GM19467 (cell line): Measurements from ENCODE around the gene DCST1.

Experiments
- ATAC-seq: cut with Tn5 transposase; IDR thresholded peaks from one replicate; pipeline ENCODE4 v1.9.1; 2021; ENCODE audit warnings: mild to moderate bottlenecking, moderate library complexity; ENCODE audit not compliant: unreplicated experiment

DCST1 gene

DNA sequence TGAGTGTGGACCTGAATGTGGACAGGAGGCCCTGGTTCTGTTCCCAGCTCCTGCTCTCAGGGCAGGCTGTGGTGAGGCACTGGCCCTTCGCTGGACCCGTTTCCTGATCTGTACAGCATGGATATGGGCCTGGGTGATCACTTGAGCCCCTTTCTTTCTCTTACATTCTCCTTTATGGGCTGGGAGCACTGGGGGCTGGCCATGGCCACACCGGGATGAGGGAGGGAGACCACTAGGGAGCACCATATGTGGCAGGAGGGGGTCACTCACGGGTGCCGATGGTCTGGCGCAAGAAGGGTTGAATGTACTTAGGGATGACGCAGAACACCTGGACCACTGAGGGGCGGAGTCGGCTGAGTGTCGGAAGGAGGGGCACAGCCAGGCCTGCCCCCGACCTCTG, 2.7 kb upstream of the DCST1 start:
- no peak for ATAC-seq

DNA sequence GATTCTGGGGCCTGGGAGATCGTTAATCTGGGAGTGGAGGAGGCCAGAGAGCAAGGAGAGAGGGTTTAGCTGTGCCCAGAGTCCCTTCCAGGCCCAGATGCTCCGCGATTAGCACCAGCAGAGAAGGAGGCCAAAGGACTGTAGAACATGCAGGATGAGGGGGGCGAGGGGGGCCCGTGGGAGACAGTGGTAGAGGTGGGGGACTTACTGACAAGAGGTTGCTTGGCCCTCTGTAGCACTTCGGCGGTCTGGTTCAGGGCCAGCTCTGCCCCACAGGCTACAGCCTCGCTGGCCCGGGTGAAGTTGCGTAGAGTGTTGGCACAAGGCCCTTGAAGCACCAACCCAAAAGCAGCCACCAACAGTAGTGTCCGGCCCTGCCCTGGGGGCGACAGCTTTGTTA, 738 bp upstream of the DCST1 start:
- ATAC-seq: no peak

DNA sequence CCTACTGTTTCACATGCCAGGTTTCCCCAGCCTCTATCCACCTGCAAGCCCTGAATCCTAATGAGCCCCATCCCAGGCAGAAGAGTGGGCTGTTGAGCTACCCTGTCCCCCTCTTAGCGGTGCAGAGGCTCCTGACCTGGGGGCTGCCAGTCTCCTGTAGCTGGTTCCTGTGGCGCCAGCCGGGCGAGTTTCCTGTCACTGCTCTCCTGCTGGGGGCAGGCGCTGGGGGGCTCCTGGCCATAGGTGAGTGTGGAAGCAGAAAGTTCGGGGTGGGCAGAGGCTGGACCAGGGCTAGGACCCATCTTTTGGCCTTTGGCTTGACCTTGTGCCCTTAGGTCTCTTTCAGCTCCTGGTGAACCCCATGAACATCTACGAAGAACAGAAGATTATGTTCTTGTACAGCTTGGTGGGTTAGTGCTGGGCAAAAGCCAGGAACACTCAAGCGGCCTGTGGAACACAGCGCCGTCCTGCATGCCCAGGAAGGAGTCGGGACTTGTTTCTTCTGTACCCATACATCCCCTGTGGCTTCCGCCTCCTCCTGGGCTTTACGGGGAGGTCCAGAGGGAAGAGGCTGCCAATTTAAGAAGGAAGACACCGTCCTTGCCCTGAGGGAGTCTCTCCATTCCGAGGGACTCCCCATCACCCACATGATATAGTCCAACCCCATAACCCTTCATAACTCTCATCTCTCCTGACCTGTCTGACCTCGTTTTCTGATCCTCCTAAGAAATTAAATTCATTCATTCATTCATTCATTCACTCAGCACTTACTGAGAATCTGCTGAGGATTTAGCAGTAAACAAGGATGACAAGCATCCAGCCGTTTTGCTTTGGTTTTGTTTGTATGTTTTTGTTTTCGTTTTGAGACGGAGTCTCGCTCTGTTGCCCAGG, 939 bp downstream of the DCST1 start:
- no peak for ATAC-seq

DNA sequence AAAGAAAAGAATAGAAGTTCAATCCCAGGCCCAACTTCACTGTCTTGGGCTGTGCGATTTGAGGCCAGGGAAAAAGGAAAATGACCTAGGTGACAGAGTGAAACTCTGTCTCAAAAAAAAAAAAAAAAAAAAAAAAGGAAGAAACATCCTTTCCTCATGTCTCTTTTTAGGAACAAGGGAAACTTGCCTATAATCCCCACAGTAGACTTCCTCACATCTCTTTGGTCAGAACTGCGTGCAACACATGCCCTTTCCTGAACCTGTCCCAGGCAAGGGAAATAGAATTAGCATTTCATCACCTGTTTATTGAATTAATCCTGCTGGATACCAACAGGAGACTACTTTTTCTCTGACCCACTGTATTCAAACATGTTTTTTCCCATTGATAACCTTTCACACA, 2.3 kb downstream of the DCST1 start:
- no peak for ATAC-seq

DNA sequence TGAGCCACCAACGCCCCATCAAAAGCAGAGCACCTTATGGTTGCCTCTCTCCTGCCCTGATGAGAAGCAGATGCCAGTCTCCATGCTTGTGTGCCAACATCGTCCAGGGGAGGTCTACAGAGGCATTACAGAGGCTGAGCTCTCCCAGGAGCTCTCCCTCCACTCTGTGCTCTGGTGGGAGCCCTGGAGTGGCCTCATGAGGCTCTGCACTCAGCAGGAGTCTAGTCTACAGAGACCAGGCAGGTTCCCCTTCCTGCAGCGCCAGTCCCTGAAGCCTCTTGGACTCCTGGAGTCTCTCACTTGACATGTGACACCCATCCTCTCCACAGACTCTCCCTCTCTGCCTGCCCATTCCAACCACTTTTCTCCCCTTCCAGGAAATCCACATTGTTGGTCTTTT, 3.4 kb downstream of the DCST1 start:
- no peak for ATAC-seq

DNA sequence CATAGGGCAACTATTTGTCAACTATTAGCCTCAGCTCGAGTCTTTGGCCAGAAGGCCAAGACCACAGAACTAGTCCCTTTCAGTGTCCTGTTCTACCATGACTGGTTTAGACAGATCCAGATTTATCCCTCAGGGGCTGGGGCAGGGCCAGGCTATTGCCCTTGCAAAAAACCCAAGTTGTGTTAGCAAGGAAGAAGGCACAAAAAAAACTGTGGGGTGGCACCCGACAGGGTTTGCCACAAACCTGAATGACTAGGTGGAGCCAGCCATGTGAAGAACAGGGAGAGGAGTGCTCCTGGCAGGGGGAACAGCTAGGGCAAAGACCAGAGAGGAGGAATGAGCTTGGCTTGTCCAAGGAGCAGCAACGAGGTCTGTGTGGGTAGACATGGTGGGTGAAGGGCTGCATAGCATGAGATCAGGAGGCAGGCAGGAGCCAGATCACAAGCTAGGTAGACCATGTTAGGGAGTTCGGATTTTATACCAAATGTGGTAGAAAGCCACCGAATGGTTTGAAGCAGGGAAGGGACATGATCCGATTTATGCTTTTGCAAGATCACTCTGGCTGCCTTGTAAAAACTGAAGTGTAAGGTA, 4.3 kb downstream of the DCST1 start:
- no peak for ATAC-seq

DNA sequence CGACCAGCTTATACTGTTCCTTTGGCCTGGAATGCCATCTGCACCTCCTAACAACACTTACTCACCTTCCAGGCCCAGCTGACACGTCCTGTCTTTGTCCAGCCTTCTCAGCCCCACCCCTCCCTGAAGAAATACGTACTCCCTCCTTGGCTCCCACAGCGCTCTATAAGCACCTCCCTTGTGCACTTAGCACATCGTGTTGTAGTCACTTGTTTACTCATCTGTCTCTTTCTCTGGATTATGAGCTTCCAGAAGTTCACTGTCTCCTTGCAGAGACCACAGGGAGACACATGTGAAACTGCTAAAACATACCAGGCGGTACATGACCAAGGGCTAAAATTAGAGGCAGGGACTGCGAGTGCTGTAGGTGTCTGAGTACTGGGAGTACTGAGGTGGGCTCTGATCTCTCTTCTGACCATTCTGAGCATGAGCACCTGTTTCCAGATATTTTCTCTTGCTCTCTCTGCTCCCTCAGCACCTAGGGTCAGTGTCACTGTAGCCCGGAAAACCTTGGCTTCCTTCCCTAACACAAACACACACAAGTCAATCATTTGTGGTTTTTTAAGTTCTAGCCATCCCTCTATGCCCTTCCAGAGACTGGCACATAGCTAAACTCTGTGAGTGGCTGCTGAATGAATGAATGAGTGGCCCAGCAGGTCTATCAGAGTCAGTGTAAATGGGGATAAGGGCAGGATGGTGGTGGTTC, 5.1 kb downstream of the DCST1 start:
- ATAC-seq: no peak

DNA sequence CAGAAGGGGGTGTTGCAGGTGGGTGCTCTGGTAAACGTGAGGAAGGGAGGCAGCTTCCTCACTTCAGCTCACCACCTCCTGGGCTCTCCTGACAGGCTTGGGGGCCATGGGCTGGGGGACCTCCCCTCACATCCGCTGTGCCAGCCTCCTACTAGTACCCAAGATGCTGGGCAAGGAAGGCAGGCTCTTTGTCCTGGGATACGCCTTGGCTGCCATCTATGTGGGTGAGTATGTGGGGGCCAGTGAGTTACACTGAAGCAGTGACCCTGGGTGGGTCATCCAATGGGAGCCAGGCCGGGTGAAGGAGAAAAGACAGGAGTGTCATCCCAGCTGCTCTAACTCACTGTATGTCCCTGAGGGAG, 5.7 kb downstream of the DCST1 start:
- no peak for ATAC-seq

DNA sequence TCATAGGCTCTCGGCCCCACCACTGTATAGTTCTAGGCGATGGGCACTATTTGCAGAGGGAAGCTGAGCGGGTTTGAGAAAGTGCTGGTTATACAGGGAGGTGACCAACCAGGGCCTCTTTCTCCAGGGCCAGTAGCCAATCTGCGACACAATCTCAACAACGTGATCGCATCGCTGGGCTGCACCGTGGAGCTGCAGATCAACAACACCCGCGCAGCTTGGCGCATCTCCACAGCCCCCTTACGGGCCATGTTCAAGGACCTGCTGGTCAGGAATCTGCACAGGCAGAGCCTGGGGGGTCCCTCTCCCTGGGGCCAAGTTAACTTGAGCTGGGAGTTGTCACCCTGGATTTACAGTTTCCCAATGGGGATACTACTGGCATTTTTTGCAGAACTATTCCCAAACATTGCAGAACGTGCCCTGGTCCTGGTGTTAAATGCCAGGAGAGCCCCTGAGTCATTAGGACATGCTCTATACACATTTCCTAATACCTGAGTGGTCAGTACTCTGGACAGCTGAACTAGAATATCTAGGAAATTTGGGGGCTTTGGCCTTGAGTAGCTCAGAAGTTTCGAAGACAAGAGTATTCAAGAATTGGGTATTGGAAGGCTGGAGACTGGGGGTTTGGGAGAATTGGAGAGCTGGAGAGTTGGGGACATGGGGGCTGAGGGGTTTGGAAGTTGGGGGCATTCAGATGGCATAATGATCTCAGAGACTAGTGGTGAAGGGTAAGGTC, 6.9 kb downstream of the DCST1 start:
- ATAC-seq: no peak

DNA sequence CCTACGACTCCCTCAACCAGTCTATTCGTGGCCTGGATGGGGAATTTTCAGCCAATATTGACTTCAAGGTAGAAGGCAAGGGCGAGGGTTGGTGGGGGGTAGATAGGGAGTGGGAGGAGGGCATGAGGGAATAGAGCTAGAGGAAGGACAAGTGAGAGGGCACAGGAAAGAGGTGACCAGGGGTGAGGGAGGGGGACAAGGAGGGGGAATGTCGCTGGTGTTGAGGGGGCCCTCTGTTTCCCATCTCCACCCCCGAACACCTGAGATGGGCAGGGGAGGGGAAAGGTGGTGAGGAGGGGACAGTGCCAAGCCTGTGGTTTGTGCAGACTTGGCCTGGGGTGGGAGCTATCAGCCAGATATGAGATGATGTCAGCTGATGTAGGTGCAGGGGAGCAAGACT, 9.2 kb downstream of the DCST1 start:
- no peak for ATAC-seq

DNA sequence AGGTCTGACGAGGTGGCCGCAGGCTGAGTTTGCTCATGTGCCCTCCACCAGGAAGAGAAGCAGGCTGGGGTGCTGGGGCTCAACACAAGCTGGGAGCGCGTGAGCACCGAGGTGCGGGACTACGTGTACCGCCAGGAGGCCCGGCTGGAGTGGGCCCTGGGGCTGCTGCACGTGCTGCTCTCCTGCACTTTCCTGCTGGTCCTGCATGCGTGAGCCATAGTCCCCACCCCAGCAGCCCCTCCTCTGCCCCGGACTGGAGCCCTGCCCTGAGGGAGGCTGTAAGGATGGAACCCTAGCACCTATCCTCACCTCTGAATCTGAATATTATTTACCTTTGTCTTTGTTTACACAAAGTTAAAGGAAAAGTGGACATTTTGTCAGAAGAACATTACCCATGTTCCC, 9.7 kb downstream of the DCST1 start:
- no peak for ATAC-seq

DNA sequence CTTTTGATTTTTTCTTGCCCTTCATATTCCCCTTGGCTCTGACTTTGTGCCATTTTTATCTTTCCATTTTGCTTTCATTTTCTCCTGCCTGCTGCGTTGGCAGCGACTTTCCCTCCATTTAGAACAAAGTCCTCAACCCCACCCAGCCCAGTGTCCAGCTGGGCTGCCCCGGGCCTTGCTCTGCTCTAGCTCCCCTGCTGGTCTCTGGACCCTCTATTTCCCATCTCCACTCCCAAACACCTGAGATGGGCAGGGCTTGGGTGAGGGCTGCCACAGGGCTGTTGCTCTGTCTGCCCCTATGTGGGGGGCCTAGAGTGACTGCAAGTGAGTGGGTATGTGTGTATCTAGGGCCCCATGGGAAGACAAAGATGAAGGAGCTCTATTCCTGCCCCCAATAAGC, 10.2 kb downstream of the DCST1 start:
- ATAC-seq: no peak

DNA sequence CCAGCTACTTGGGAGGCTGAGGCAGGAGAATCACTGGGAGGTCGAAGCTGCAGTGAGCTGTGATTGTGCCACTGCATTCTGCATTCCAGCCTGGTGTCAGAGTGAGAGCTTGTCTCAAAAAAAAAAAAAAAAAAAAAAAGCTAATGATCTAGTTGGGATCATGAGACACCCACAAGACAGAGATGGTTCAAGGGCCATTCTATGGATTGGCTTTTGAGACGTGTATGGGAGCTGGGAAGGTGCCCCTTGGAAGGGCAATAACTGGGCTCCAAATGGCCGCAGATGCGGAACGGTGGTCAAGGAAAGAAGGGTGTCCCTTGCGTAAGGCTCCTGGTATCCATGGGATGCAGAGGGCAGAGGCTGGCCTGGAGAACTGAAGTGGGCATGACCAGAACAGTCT, 10.7 kb downstream of the DCST1 start:
- ATAC-seq: no peak

DNA sequence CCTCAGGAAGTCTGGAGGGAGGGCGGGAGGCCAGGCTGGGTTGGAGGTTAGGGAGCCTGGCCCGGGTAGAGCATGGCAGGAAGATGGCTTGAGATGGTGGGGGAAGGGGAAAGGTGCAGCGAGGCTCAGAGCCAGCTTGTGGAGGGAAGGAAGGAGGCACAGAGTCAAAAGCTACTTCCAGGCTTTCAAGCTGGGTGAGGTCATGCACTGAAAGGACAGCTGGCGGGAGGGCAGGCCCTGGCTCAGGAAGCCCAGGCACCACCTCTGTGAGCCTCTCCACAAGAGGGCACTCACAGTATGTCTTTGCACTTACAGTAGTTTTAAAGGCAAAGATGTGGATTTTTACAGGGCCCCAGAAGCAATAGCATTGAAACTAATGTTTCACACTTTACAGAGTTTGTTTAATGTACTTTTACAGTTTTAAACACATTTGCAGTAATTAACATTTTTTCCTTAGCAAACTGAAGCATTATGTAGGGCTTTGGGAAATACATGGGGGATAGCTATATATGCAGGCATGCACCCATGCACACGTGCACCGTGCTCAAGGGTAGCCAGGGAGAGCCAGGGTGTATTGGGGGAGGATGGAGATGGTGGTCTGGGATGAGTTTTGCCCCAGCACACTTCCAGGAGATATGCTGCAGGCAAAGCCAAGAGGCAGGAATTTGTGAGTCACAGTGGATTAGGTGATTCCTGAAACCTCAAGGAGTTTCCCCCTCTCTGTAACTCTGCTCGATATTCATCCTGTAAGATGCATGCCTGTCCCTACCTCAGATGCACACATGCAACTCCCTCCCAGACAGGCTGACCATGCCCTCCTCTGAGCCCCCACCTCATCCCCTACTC, 11.4 kb downstream of the DCST1 start:
- no peak for ATAC-seq

DNA sequence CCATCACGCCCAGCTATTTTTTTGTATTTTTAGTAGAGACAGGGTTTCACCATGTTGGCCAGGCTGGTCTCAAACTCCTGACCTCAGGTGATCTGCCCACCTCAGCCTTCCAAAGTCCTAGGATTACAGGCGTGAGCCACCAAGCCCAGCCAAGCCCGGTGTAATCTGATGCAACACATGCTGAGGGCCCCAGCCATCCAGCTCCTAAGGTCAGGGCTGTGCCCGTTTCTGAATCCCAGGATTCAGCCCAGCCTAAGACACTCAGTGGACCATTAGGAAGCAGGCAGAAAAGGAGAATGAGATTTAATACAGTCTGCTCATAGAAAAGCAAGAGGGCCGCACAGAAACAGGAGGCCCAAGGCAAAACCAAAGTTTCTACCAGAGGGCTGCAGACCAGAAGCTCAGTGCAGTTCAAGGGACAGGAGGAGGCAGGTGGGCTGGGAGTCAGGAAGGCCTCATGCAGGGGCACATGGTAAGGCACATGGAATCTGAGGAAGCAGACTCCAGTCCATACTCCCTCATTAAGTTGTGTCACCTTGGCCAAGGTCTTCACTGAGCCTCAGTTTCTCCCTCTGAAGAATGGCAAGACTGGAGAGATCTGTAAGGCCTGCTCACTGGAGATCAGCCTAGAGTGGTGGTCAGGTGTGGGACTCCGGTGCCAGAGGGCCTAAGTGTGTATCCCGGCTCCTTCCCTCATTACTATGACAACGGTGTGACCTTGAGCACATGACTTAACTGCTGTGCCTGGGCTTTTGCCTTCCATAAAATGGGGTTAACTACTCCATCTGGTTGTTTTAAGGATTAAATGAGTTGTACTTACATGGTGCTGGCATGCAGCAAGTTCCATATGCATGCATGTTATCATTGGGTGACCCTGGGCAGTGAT, 15.1 kb downstream of the DCST1 start:
- ATAC-seq: no peak

DNA sequence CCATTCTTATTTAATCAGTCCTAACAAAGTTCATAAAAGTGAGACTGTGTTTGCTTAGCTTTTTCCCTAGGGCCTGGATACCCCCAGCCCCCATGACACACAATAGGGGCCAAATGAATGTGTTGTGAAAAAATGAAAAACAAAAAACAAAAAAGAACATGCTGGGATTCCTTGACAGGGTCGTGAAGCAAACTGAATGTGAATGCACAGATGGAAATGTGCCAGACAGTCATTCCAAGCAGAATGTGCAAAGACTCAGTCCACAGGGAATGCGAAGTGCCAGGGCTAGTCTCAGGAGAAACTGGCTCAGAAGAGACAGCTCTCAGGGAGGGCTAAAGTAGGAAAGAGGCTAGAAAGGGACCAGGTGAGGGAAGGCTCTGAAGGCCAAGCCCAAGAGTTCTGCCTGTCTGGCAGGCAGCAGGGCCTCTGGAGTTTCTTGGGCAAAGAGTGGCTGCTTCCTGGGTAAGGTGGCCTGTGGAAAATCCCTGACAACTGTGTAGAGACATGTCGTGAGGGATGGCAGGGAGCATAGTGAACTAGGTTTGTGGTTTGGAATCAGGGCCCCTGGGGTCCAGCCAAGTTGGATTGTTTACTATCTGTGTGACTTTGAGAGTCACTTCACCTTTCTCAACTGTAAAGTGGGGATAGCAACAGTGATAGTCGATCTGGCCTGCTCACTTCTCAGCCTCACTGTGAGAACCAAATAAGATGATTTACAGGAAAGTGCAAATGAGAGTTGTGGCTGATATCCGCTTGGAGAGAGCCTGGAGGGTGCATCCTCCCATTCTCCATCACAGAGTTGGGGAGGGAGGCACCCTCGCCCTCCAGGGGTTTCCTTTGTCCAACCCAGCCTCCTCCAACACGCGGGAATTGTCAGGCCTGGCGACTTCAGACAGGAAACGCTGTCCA, 16.3 kb downstream of the DCST1 start:
- ATAC-seq: no peak

DNA sequence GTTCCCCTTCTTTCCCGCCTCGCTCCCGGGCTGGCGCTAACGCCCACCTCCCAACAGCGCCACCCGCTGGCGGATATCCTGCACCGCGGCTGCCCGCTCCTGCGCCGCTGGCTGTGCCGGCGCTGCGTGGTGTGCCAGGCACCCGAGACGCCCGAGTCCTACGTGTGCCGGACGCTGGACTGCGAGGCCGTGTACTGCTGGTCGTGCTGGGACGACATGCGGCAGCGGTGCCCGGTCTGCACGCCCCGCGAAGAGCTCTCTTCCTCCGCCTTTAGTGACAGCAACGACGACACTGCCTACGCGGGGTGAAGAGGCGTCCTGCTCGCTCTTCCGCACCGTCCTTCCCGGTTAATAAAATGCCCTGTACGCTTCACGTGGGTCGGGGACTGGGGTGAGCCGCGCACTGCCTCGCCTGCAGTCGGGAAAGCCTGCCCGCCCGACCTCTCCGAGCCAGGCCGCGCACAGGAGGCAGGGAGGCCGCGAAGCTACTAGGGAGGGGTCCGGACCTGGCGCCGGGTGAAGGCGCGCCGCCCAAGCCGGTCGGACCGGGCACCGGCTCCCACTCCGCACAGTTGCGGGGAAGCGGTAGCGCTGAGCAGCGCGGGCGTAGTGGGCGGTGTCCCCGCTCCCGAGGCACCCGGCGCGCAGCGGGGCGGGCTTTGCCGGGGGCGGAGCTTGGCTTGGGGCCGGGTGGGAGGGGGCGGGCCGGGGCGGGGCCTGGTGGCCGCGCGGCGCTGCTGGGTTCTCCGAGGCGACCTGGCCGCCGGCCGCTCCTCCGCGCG, 17.1 kb downstream of the DCST1 start, which contains the start of gene ADAM15:
Gene ADAM15, plus strand, starts transcription at position 757 of the 782 bp plus-strand sequence. CDS start 71 bp downstream, outside the sequence.
- ATAC-seq: peak; percentile 46
